HG03442 (cell line): ENCODE results near the gene ANKMY2.
"Not testable (repeated sequence)": the region's sequence is repeated elsewhere in the genome, so short reads cannot be mapped to it uniquely, and the experiment has no call there.

ENCODE experiments used
- ATAC-seq: cut with Tn5 transposase; IDR thresholded peaks from one replicate; pipeline ENCODE4 v1.9.1; 2021; ENCODE audit warnings: mild to moderate bottlenecking, moderate library complexity; ENCODE audit not compliant: unreplicated experiment

Gene ANKMY2

DNA sequence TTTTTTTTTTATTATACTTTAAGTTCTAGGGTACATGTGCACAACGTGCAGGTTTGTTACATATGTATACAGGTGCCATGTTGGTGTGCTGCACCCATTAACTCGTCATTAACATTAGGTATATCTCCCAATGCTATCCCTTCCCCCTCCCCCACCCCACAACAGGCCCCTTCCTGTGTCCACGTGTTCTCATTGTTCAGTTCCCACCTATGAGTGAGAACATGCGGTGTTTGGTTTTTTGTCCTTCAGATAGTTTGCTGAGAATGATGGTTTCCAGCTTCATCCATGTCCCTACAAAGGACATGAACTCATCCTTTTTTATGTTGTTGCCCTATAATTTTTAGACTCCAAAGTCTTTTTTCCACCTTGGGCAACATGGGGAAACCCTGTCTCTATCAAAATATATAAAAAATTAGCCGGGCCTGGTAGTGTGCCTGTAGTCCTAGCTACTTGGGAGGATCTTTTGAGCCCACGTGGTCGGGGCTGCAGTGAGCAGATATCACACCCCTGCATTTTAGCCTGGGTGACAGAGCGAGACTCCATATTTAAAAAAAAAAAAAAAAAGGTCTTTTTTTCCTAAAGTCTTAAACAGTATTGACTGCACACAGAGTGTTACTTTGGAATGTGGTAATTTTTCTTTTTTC lies 14.4 kb upstream of the ANKMY2 start:
- not testable (repeated sequence) for ATAC-seq

DNA sequence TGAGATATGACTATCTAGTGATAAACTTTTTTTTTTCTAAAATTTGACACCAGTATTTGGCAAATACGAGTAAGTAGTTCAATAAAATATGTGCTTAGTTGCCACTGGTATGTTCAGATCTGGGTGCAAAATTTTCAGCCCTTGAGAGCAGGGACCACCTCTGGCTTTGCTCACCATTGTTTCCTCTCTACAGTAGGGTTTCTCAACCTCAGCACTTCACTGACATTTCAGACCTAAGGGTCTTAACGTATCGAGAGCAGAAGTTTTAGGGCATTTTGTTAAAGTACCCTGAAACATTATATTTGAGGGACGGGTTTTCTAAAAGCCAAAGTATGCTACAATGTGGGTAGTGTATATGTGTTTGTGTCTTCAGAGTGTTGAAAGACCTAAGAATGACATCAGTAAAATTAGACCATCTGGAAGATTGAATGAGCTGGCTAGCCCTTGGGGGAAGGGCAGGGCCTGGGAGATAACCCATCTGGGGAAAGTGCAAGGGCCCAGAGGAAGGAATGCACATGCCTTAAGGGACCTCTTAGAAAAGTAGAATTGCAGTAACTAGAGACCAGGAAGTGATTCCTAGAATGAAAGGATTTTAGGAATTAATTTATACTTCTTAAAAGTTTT lies 12.2 kb upstream of the ANKMY2 start:
- no peak for ATAC-seq

DNA sequence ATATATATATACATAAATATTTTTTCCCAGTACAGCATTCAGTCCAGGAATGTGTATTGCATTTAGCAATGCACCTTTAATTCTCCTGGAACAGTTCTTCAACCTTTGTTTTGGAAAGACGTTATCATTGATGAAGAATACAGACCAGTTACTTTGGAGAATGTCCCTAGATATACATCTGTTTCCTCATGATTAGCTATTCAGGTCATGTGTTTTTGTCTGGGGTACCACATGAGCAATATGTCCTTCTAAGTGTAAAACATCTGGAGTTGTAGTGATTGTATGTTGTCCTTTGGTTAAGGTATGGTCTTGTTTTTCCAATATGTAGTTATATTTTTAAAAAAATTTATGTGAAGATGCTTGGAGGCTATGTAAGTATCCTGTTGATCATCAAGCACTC lies 10.6 kb upstream of the ANKMY2 start:
- no peak for ATAC-seq

DNA sequence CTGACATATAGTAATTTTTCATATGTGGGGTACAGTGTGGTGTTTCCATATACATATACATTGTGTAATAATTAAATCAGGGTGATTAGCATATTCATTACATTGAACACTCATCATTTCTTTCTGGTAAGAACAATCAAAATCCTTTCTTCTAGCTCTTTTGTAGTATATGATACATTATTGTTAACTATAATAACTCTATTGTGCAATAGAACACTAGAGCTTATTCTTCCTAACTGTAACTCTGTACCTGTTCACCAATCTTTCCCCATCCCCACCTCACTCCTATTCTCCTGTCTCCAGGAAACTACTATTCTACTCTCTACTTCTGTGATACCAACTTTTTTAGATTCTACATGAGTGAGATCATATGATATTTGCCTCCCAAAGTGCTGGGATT lies 9.8 kb upstream of the ANKMY2 start:
- ATAC-seq, result no peak

DNA sequence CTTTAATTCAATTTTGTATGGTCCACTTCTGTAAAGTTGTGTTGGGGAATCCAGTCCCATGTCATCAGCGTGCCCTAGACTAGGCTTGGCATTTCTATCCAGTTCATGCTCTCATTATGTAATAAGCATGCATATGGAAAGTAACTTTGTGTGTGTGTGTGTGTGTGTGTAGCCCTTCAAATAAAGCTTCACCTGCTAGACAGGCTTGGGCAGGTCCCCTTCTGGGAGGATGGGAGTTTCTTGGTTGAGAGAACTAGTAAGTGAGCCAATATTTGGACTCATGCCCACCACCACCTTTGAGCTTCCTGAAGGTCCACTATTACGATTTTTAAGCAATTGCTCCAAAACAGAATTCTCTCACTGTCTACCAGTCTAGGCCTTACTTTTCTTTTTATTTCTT lies 7.3 kb upstream of the ANKMY2 start:
- no peak for ATAC-seq

DNA sequence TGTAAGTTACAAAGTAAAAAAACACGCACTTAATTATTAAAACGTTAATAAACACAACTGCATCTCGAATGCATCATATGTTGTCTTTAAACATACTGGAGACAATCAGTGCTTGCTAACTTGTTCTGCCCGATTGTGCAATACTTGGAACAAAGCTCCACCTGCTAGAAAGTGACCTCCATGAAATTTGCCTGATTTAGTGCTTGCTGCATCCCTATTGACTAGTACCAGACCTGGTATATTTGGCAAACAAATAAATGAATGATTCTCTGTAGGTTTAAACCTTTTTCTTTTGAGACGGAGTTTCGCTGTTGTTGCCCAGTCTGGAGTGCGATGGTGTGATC lies 6.7 kb upstream of the ANKMY2 start:
- no peak for ATAC-seq

DNA sequence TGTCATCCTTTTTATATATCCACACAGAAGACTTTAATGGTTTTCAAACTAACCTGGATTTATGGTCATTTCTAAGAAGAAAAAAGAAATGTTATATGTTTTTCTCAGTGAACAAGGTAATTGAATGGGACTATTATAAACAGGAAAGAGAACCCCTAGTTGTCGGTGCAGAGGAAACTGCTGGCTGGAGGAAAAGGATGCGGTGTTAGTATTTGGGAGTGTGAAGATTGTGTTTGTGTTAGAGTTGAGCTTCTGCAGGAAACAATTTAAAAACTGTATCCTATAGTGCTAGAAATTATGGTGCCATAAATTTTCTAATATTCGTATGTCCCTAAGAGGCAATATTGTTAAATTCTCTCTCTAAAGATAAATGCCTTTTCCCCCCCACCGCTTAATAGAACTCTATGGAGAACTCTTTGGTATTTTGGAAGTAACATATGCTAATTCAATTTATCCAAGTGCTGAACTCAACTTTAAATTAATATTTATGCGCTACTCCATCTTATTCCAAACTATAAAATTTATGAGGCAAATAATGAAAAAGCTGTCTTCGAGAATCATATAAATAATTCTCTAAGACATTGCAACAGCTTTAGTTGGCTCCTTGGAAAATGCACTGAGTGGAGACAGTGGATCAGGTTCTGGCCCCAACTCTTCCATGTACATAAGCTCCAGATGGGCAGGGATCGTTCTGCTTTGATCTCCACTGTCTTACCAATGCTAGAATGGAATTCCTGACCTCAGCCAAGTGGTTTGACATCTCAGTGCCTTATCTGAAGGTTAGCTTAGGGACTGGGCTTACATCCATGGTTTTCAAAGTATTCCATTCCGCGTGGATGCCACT lies 6.1 kb upstream of the ANKMY2 start:
- ATAC-seq, result no peak

DNA sequence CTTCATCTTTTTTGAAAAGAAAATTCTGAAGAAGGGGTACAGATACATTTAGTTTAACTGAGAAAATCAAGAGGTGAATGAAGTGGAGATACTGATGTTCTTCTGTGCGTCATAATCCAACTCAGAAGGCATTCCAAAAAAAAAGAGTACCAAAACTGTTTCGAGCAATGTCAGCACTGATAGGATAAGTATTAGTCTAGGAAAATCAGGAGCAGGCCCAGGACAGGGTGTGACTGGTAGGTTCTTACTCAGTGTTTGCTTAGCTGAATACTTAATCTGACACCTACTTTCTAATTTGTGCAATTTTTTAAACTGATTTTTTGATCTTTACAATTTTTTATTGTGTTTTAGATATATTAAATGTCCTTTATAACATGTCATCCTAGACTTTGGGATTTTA lies 4.7 kb upstream of the ANKMY2 start:
- ATAC-seq, result no peak

DNA sequence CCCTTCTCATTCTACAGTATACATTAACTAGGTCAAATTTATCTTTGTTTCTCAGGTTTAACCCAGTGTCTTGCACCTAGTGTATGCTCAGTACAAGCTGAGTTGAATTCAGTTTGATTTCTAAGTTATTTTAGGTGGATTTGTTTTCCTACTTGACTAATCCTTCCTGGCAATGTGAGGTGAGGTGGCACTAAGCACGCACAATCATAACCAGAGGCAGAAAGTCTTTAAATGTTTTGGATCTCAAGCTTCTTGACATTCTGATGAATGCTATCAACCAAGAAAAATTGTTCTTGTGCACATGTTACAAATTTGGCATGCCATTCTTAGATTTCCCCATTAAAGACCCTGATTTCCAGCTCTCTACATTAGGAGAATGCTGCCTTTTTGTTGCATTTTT lies 3.6 kb upstream of the ANKMY2 start:
- no peak for ATAC-seq

DNA sequence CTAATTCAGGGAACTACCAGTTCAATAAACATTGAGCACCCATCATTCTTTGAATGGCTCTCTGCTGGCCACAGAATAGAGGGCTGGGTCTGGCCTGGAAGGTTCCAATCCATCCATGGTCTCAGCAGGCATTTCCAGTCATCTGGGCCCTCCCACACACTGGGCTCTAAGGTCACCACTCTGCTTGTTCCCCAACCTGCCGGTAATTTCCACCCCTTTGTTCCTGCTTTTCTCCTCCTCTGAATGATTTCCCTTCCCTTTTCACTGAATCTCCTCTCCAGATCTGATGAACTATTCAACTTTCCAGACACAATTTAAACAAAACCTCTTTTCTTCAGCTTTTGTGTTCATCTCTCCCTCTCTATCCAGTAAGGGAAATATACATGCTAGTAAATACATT lies 3.0 kb upstream of the ANKMY2 start:
- ATAC-seq, result no peak

DNA sequence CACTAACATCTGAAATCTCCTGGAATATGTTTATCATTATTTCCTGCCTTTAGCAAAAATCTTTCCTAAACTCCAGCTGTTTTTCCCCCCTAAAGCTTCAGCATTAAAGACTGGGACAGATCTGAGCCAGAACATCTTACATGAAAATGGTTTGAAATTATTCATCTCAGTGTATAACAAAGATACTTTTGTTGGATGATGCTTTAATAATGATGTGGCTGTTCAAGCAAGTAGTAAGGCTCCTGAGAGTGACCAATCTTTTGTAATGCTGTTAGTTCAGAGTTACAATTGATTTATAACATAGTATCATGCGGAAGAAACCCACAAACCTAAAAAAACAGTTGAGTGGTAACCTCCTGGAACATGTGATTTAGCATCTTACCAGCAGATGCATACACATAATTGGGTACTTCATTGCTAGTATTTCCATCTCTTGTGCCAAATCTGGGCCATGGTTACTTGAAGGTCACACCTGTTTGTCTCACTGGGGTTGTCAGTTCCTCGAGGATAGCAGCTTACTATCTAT lies 1.9 kb upstream of the ANKMY2 start:
- ATAC-seq, result no peak

DNA sequence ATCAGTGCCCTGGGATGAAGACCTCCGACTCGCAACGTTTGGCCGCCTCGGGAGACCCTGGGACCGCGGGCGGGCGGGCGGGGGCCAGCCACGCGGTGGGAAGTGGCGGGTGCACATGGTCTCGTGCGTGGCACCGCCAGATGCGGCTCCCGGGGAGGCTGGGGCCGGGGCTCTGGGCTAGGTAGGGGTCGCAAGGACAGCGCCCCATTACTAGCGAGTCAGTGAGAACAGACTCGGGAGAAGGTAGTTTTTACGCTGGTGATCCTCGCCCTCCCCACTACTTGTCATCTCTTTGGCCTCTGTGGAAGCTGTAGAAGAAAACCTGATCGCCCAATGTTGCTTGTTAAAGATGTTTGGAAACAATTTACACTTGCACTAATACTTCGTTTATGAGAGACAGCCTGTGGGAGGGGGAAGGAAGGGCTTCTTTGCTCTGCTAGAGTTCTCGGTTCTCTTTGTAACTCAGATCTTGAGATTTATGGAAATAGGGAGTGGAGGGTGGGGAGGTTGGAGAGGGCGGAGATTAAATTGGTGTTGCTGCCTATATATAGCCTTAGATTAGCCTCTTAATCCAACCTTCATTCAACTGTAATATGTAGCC lies 1.0 kb upstream of the ANKMY2 start:
- ATAC-seq, result no peak

DNA sequence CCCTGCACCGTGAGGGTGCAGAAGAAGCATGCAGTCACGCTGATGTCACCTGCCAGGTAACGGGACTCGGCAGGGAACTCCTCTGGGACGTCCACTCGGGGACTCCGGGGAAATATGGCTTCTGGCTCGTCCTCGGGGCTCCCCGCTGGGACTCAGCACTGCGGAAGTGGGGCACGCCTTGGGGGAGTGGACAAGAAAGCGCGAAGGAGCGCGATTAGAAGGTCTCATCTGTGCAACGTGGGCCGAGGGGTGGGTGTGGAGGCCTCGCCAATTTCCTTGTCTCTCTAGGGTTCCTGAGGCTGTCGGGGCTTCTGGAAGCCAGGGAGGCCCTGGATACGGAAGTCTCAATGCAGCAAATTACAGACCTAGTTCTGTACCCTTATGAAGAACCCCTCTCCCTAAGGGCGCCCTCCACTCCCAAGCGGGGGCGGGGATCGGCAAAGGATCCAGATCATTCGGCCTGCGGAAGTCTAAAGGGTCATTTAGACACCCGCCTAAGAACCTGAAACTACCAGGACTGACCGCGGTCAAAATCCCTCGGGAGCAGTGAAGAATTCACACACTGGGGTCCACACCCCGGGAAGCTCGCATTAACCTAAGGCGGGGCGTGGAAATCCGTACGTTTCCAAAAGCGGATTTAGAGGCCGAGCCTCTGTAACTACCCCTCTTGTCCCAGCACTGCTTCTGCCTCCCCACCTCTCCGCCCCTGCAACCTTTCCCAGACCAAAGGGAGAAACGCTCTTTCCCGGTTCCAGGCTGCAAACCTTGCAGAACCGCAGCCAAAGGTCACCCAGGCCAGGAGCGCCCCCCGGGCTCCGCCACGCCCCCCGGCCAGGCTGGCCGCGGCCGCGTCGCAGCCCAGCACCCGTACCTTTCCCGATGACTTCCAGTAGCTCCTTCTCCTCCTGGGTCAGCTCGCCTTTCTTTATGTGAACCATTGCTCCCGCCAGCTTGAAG lies 640 bp downstream of the ANKMY2 start:
- ATAC-seq, result no peak

DNA sequence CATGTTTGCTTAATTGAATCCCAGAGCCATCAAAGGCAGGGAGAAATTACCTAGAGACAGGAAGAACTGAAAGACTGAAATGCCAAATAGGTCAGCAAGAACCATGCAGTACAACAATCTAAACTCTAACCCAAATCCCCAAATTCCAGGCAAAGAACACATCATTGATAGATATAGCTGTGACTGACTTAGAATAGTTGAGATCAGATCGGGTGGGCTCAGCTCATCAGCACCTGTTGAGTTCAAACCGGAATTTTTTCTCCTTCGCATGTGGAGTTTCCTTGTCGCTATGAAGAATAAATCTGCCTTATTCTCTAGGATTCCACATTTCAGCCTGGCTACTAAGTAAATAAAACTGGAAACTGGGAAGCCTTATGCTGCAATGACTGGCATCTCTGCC lies 1.4 kb downstream of the ANKMY2 start:
- no peak for ATAC-seq

DNA sequence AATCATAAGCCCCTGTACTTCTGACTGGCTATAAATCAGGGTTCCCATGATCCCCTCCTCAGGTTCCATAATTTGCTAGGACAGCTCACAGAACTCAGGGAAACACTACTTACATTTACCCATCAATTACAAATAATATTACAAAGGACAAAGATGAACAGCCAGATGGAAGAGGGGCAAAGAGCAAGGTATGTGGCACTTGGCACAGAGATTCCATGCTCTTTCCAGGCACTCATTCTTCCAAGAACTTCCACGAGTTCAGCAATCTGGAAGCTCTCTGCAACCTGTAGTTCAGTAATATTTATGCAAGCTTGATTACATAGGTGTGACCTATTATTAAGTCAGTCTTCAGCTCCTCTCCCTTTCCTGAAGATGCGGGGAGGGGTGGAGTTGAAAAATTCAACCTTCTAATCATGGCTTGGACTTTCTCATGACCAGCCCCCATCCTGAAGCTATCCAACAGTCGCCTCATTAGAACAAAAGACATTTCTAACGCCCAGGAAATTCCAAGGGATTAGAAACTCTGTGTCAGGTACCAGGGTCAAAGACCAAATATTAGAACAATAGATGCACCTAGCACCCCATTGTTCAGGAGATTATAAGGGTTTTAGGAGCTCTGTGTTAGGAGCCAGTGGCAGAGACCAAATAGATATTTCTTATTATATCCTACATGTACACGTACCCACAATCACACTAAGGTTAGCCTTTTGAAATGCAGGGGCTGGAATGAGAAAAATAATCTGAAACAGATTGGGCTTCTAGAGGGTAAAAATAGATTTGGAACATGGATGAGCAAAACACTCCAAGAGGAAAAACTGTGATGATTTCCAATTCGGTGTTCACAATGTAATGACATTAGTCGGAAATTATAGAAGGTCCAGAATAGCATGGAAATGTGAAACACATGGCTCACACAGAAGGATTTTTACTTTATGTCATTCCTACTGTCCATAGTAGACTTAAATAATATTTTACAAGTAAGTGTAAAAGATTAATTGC lies 7.0 kb downstream of the ANKMY2 start:
- no peak for ATAC-seq

DNA sequence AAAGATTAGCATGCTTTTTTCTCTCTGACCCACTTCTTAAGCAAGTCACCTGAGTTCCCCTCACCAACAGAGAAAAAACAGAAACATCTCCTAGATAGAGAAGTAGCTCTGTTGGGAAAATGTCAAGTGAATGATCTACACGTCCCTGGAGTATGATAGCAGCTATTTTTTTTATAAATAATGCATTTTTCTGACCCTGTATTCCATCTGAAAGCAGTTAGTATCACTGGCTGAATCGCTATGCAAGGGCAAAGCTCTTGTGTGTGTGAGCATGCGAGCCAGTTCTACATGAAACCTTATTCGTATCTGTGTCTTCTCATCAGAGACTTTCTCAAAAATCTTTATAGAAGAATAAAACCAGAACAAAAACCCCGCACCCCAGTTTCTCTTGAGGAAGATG lies 8.2 kb downstream of the ANKMY2 start:
- no peak for ATAC-seq

DNA sequence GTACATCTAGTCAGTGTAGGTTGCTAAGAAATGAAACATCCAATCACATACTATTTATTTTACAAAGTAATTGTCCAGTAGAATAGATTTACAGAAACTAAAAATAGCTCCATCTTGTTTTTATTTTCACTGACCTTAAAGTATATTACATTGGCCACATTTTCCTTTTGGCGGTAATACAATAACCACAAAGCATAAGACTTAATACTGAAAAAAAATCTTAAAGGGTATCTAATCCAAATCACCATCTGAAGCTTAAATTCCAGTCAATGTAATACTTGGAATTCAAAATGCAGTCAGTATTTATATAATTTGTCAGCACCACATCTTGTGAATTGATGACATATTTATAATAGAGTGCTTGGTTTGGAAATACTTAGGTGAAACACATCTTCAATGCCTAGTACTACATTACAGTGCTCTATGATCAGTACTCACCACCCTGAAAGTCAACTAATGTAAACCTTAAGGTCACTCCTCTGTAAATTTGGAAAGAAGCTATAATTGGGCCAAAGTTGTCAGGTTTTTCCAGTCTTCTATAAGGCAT lies 8.9 kb downstream of the ANKMY2 start:
- no peak for ATAC-seq

DNA sequence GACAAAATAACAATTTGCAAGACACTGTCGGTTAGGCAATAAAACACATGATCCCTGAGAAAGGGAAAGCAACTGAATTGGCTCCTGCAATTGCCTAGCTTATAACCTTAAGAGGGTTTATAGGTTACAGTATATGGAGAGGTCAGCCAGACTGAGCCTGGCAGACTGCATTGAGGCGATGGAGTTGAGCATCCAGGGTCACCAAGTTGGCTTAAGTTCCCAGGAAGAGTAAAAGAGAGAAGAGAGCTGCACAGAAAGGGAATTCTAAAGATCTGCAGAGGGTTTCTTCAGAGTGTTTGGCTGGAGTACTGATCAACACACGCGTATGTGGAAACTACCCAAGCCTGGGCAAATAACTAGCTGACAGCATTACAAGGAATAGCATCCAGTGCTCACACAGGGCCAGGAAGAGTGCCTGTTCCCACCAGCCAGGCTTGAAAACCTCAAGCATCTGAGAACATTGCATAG lies 11.2 kb downstream of the ANKMY2 start:
- no peak for ATAC-seq

DNA sequence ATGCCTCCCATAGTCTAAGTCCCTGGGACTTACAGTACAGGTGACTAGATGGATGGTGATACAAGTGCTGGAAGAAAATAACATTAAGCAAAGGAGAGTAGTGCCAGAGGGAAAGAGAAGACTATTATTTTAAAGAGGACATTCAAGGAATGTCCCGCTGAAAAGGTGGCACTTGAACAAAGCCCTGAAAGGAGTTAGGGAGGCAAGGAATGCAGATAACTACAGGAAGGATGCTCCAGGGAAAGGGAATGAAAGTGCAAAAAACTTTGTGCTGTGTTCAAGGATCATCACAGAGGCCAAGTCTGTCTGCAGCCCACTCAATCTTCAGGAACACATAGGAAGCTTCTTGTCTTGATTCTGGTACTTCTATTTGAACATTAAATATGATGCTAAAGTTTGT lies 14.9 kb downstream of the ANKMY2 start:
- ATAC-seq, result no peak
